A549 (cell line): ENCODE data around the gene P2RY8. TPM values are rescaled to one million over a fixed set of nuclear protein-coding genes. Genes with fewer than 3 reads are reported as not detected.

Source experiments
- ATAC-seq, 2 experiments: fragments of 200-7000 bp in 1 of 2; fragments of >200 bp in 1 of 2; cut with Nextera tagmentation in 1 of 2; cut with Tn5 transposase in 1 of 2; 3 replicates each; pipeline versions ENCODE4 v1.8.0 to v1.9.1; 2018 to 2020; ENCODE audit warnings: mild to moderate bottlenecking in 1 of 2, moderate library complexity in 1 of 2
- CTCF ChIA-PET: fragments of 300-600 bp; sonication (Branson Sonifier 250); formaldehyde crosslinking; extraction: SDS; loops from one replicate; lab custom pipeline; 2021; ENCODE audit warnings: antibody characterized with exemption, inconsistent platforms; lab: Yijun Ruan, JAX
- POLR2A ChIA-PET: fragments of 350-600 bp; formaldehyde crosslinking; extraction: SDS; loops from one replicate; lab custom pipeline; 2021; ENCODE audit warnings: antibody characterized with exemption, inconsistent platforms; lab: Yijun Ruan, JAX
- DNase-seq, 2 experiments: peaks; one replicate each; pipeline versions ENCODE4 v3.0.0 to v3.0.0-alpha.2; 2011 to 2016; ENCODE audit warnings: low read depth in 1 of 2, low spot score in 1 of 2
- FAIRE-seq: peaks from 2 replicates; lab custom pipeline; 2011; peaks lifted over from hg19 to GRCh38; lab: Jason Lieb, UNC
- H3K27ac ChIP-seq, 2 experiments: fragments of >200 bp; sonication (Bioruptor Twin); formaldehyde crosslinking; 3 replicates each; pipeline ENCODE4 v1.5.1; 2016 to 2017
- H3K4me1 ChIP-seq: fragments of >200 bp; sonication (Bioruptor Twin); formaldehyde crosslinking; 3 replicates; pipeline ENCODE4 v1.6.1; 2016
- H3K4me2 ChIP-seq: fragments of >200 bp; sonication (Bioruptor Twin); formaldehyde crosslinking; 3 replicates; pipeline ENCODE4 v1.6.1; 2016
- H3K4me3 ChIP-seq: fragments of >200 bp; sonication (Bioruptor Twin); formaldehyde crosslinking; 3 replicates; pipeline ENCODE4 v1.5.1; 2016
- H3K9me3 ChIP-seq: fragments of >200 bp; sonication (Bioruptor Twin); formaldehyde crosslinking; 3 replicates; pipeline ENCODE4 v1.6.1; 2016
- ATOH8 ChIP-seq: fragments of 250-450 bp; sonication (Bioruptor Pico); IDR thresholded peaks from 2 replicates; pipeline ENCODE4 v1.5.0; 2020; ENCODE audit warnings: low read depth, mild to moderate bottlenecking, moderate library complexity
- CBX2 ChIP-seq: fragments of 200-600 bp; sonication (generic); IDR thresholded peaks from 2 replicates; pipeline ENCODE4 v1.6.1; 2016; ENCODE audit warnings: low read depth, mild to moderate bottlenecking, borderline replicate concordance
- CBX8 ChIP-seq: fragments of 200-600 bp; sonication (generic); IDR thresholded peaks from 2 replicates; pipeline ENCODE4 v1.6.1; 2016
- CHD4 ChIP-seq: fragments of 200-600 bp; sonication (generic); IDR thresholded peaks from 2 replicates; pipeline ENCODE4 v1.6.1; 2016; ENCODE audit warnings: antibody characterized with exemption, mild to moderate bottlenecking, borderline replicate concordance
- EHF ChIP-seq: fragments of 250-450 bp; sonication (Bioruptor Pico); IDR thresholded peaks from 2 replicates; pipeline ENCODE4 v1.5.0; 2020; ENCODE audit warnings: mild to moderate bottlenecking
- EP300 ChIP-seq, 2 experiments: fragments of >200 bp; sonication (Bioruptor Twin); formaldehyde crosslinking; IDR thresholded peaks; 2 replicates in 1 of 2; 3 replicates in 1 of 2; pipeline ENCODE4 v1.6.1; 2016 to 2017
- FOXS1 ChIP-seq: fragments of 250-450 bp; sonication (Bioruptor Pico); IDR thresholded peaks from 2 replicates; pipeline ENCODE4 v1.5.0; 2020; ENCODE audit warnings: mild to moderate bottlenecking, moderate library complexity
- HES2 ChIP-seq: fragments of >200 bp; sonication (Bioruptor Twin); formaldehyde crosslinking; IDR thresholded peaks from 2 replicates; pipeline ENCODE4 v1.6.1; 2016
- HEYL ChIP-seq: fragments of 250-450 bp; sonication (Bioruptor Pico); IDR thresholded peaks from 2 replicates; pipeline ENCODE4 v1.8.0; 2021; ENCODE audit warnings: mild to moderate bottlenecking, moderate library complexity
- HMGXB4 ChIP-seq: fragments of 250-450 bp; sonication (Bioruptor Pico); IDR thresholded peaks from 2 replicates; pipeline ENCODE4 v1.5.0; 2021; ENCODE audit warnings: mild to moderate bottlenecking, moderate library complexity, borderline replicate concordance
- HOXB13 ChIP-seq: fragments of 250-450 bp; sonication (Bioruptor Pico); IDR thresholded peaks from 2 replicates; pipeline ENCODE4 v1.5.0; 2020; ENCODE audit warnings: low read depth, mild to moderate bottlenecking, moderate library complexity
- KDM5A ChIP-seq: fragments of 200-600 bp; sonication (generic); IDR thresholded peaks from 2 replicates; pipeline ENCODE4 v1.6.1; 2016; ENCODE audit warnings: antibody characterized with exemption, mild to moderate bottlenecking
- MAFK ChIP-seq: fragments of 450-650 bp; IDR thresholded peaks from 2 replicates; pipeline ENCODE4 v1.6.1; 2014; ENCODE audit not compliant: partially characterized antibody
- MAZ ChIP-seq: fragments of 150-350 bp; IDR thresholded peaks from 2 replicates; pipeline ENCODE4 v1.6.1; 2014; ENCODE audit warnings: antibody characterized with exemption, low read depth, low read length, borderline replicate concordance
- MYC ChIP-seq: IDR thresholded peaks from 2 replicates; pipeline ENCODE4 v1.6.1; 2012; ENCODE audit warnings: mild to moderate bottlenecking, inconsistent platforms, low read length, improper control_type of control experiment, borderline replicate concordance
- NPAS2 ChIP-seq: fragments of 250-450 bp; sonication (Bioruptor Pico); IDR thresholded peaks from 2 replicates; pipeline ENCODE4 v1.8.0; 2022; ENCODE audit warnings: mild to moderate bottlenecking, moderate library complexity, borderline replicate concordance
- NR3C1 ChIP-seq: fragments of >200 bp; sonication (Bioruptor Twin); formaldehyde crosslinking; IDR thresholded peaks from 3 replicates; pipeline ENCODE4 v1.6.1; 2017
- PBX3 ChIP-seq: IDR thresholded peaks from 2 replicates; pipeline ENCODE4 v1.6.1; 2012
- PHF8 ChIP-seq: fragments of 200-600 bp; sonication (generic); IDR thresholded peaks from 2 replicates; pipeline ENCODE4 v1.6.1; 2016; ENCODE audit warnings: low read depth, mild to moderate bottlenecking, antibody characterized with exemption, moderate library complexity, borderline replicate concordance
- POLR2A ChIP-seq: IDR thresholded peaks from 2 replicates; pipeline ENCODE4 v1.6.1; 2012; ENCODE audit warnings: mild to moderate bottlenecking, low read length
- RAD21 ChIP-seq, 2 experiments: fragments of >200 bp in 1 of 2; sonication (Bioruptor Twin) in 1 of 2; formaldehyde crosslinking in 1 of 2; IDR thresholded peaks in 1 of 2; conservative IDR thresholded peaks in 1 of 2; 2 replicates in 1 of 2; 3 replicates in 1 of 2; pipeline ENCODE4 v1.6.1; 2012 to 2018; ENCODE audit warnings: inconsistent platforms in 1 of 2
- RARB ChIP-seq: fragments of 250-450 bp; sonication (Bioruptor Pico); IDR thresholded peaks from 2 replicates; pipeline ENCODE4 v1.8.0; 2021; ENCODE audit warnings: mild to moderate bottlenecking, moderate library complexity
- RFX5 ChIP-seq: fragments of 450-650 bp; IDR thresholded peaks from 2 replicates; pipeline ENCODE4 v1.7.1; 2014; ENCODE audit warnings: antibody characterized with exemption, mild to moderate bottlenecking, moderate library complexity
- TP53 ChIP-seq: fragments of 250-450 bp; sonication (Bioruptor Pico); IDR thresholded peaks from 2 replicates; pipeline ENCODE4 v1.5.0; 2021; ENCODE audit warnings: mild to moderate bottlenecking, moderate library complexity
- USF2 ChIP-seq: fragments of 450-650 bp; IDR thresholded peaks from 2 replicates; pipeline ENCODE4 v1.6.1; 2014; ENCODE audit warnings: antibody characterized with exemption
- WGBS: methylation state at CpG from one replicate; pipeline ENCODE4 v1.1.6; 2017; ENCODE audit errors: missing lambda C conversion rate; 5-methylcytosine and 5-hydroxymethylcytosine counted together
- polyA plus RNA-seq, 4 experiments: library from polyadenylated mRNA; depleted of rRNA in 3 of 4; stranded (reverse); fragments of >200 nt; fragmentation: RNase III in 1 of 4; extraction: RNeasy Plus Mini Kit Qiagen cat#74134 plus additional on column Dnase treatment in 1 of 4; gene quantifications; 2 replicates in 3 of 4; 3 replicates in 1 of 4; pipeline ENCODE4 v1.2.3, GENCODE V29; 2011 to 2017

The P2RY8 gene
- polyA plus RNA-seq, 2 of the 4 experiments (the other 2 are of a cell fraction), result not detected

- DNase-seq, result no peak
- CTCF ChIA-PET, result no interaction called here
- TF ChIP-seq HOXB13 (CRISPR knock-in tag) (no peak), HMGXB4 (CRISPR knock-in tag) (no peak), RFX5 (no peak), CBX8 (no peak), FOXS1 (no peak), NPAS2 (CRISPR knock-in tag) (no peak)
- TF ChIP-seq, all 56 proteins: peak for 0
- ATAC-seq (no peak), FAIRE-seq (no peak)
- POLR2A ChIA-PET, result no interaction called here
- peaks cover 9% of the 10 kb centered on the region; the same call in 2 of the 3 replicates for H3K9me3 ChIP-seq
- 36% methylated on average over 6 of the region's 9 CpGs for WGBS
- H3K4me1 ChIP-seq, result peaks cover 13% of the 10 kb centered on the region; the same call in 2 of the 3 replicates
- H3K4me2 ChIP-seq, result peak overlapping the region; percentile 100; the same call in 1 of the 3 replicates
- H3K27ac ChIP-seq, result peak overlapping the region in 1 of 2 experiments; percentile 91; a peak in 1 of 6 replicates
- H3K4me3 ChIP-seq, result no peak overlapping the region
Measured at GRCh38 chrX:1450361-1451161, 86.4 kb downstream of the P2RY8 start.

GRCh38 chrX:1449823-1450149 is 87.2 kb downstream of the P2RY8 start:
- TF ChIP-seq MYC (no peak), MAFK (no peak), RARB (CRISPR knock-in tag) (no peak), MAZ (no peak), TP53 (CRISPR knock-in tag) (no peak), ATOH8 (CRISPR knock-in tag) (no peak), PBX3 (no peak), NR3C1 (no peak), PHF8 (no peak), HES2 (no peak), KDM5A (no peak), POLR2A (no peak), CHD4 (no peak), NPAS2 (CRISPR knock-in tag) (no peak), RAD21 (conservative IDR thresholded peaks at IDR 0.05 in 1 of 2, IDR thresholded peaks at IDR 0.05 in 1 of 2) (no peak), HEYL (CRISPR knock-in tag) (no peak), USF2 (no peak), EP300 (IDR thresholded peaks at IDR 0.05) (no peak), EHF (no peak), CBX2 (no peak)
- 98% methylated on average over 2 of the region's 2 CpGs for WGBS

More at GRCh38 chrX:1449823-1450149, 87.2 kb downstream of the P2RY8 start:
- peaks cover 9% of the 10 kb centered on the region; the same call in 2 of the 3 replicates for H3K9me3 ChIP-seq
- no peak overlapping the region for H3K27ac ChIP-seq
- POLR2A ChIA-PET, result no interaction called here
- FAIRE-seq, result no peak
- DNase-seq, result no peak
- CTCF ChIA-PET, result no interaction called here
- no peak overlapping the region for H3K4me3 ChIP-seq
- ATAC-seq, result no peak
- no peak overlapping the region for H3K4me2 ChIP-seq
- peaks cover 13% of the 10 kb centered on the region; the same call in 2 of the 3 replicates for H3K4me1 ChIP-seq
